ENCODE results near the gene ACER2. TPM values are rescaled to one million over a fixed set of nuclear protein-coding genes. Genes with fewer than 3 reads are reported as not detected.

Gene ACER2
- total RNA-seq, 4 donors from 2014 or later, result 29.4 to 46.7 (median 32.5) TPM

DNA sequence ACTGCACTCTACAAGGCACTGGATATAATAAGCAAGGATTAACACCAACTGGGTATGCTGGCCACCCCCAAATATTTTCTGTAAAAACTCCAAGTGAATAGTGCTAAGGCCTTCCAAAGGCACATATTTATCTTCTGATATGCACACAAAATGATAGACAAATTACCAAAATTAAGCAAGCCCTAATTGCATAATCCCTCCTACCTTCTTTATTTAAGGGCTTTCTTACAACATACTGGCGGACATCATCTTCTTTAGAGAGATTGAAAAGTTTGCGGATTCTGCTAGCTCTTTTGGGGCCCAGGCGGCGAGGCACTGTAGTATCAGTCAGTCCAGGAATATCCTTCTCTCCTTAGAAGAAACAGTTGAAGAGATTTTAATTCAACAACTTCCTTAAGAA is 30.6 kb upstream of the ACER2 start:
- TF ChIP-seq, protein P1, sequence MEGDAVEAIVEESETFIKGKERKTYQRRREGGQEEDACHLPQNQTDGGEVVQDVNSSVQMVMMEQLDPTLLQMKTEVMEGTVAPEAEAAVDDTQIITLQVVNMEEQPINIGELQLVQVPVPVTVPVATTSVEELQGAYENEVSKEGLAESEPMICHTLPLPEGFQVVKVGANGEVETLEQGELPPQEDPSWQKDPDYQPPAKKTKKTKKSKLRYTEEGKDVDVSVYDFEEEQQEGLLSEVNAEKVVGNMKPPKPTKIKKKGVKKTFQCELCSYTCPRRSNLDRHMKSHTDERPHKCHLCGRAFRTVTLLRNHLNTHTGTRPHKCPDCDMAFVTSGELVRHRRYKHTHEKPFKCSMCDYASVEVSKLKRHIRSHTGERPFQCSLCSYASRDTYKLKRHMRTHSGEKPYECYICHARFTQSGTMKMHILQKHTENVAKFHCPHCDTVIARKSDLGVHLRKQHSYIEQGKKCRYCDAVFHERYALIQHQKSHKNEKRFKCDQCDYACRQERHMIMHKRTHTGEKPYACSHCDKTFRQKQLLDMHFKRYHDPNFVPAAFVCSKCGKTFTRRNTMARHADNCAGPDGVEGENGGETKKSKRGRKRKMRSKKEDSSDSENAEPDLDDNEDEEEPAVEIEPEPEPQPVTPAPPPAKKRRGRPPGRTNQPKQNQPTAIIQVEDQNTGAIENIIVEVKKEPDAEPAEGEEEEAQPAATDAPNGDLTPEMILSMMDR (IDR thresholded peaks at IDR 0.05; ENCODE audit: low read depth), result no peak

DNA sequence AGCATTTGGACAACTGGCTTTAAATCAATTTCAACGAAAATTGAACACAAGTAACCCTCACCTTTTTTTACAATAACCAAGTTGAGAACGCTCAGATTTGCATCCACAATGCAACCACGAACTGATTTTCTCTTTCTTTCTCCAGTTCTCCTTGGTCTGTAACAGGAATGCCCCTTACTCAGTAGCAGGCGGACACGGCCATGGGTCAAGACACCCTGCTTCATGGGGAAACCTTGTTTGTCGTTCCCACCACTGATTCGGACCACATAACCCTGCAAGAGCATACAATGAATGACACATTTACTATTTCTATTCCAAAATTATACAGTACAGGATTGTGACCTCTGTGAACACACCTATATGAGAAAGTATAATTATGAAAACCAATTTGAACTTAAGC is 30.2 kb upstream of the ACER2 start:
- TF ChIP-seq, protein P1 (IDR thresholded peaks at IDR 0.05; ENCODE audit: low read depth), result no peak

DNA sequence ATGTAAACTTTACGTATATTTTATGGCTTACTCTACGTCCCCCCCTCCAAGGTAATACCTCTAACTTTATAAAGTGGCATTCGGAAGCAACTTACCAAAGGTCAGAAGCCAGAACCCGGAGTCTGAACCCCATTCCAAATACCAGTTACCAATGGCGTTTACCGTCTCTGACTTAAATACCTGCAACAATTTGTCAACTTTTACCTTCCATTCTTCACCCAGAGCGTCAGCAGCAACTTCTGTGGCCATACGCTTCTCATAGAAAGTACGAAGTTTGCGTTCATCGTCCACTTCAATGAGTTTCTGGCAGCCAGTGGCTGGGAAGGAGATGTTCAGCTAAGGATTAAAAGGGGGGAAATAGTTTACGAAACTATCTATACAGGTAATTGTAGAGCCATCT is 29.5 kb upstream of the ACER2 start:
- TF ChIP-seq, protein P1 (IDR thresholded peaks at IDR 0.05; ENCODE audit: low read depth), result no peak

DNA sequence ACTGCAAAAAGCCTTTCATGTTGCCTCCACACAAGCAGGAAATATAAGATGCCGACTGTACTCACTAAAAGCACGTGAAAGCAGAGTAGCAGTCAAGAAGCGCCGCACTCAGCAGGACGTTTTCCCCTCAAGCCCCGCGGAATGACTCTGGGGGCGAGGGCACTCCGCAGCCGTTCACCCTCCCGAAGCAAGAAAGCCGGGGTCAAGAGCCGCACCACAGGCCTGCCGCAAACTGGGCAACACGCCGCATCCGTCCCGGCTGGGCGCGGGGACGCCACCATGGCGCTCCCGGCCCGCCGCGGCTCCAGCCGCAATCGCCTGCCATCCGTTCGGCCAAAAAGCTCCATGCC is 29.1 kb upstream of the ACER2 start:
- TF ChIP-seq, protein P1 (IDR thresholded peaks at IDR 0.05; ENCODE audit: low read depth), result no peak

DNA sequence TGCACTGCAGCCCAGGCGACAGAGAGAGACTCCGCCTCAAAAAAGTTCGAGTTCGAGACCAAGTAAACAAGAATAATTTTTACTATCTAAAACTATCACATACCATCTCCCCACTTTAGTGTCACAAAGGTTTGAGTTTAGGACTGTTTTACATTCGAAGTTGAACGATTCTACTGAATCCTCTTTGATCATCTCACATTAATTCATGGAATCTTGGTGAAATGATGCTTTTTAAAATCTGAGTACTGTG is 28.1 kb upstream of the ACER2 start:
- TF ChIP-seq, protein P1 (IDR thresholded peaks at IDR 0.05; ENCODE audit: low read depth), result no peak

DNA sequence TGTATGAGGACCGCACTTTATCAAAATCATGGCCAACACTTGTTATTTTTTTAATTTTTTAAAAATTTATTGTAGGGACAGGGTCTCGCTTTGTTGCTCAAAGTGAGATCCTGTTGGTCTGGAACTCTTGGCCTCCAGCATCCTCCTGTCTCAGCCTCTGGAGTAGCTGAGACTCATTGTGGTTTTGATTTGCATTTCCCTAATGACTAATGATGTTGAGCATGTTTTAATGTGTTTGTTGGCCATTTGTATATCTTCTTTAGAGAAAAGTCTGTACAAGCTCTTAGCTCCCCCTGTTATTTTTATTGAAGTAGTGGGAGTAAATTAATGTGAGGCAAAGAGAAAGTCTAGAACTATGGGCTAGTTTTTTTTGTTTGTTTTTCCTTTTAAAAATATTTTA is 27.2 kb upstream of the ACER2 start:
- TF ChIP-seq, protein P1 (IDR thresholded peaks at IDR 0.05; ENCODE audit: low read depth), result no peak

DNA sequence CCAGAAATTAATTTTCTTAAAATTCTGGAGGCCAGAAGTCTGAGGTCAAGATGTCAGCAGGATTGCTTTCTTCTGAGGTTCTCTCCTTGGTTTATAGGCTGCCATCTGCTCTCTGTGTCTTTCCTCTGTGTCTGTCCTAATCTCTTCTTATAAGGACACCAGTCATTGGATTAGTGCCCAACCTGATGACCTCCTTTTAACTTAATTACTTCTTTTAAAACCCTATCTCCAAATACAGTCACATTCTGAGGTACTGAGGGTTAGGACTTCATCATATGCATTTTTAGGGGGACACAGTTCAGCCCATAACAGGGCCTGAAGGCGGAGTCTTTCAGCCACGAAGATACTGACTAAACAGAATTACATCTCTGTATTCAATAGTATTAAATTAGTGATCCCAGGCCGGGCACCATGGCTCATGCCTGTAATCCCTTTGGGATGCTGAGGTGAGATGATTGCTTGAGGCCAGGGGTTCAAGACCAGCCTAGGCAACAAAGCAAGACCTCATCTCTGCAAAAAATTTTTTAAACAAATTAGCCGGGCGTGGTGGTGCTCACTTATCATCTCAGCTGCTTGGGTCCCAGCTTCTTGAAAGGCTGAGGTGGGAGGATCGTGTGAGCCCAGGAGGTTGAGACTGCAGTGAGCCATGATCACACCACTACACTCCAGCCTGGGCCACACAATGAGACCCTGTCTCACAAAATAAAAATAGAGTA is 22.9 kb upstream of the ACER2 start:
- TF ChIP-seq, protein P1 (IDR thresholded peaks at IDR 0.05; ENCODE audit: low read depth), result no peak

All from subcutaneous adipose tissue (tissue), 4 donors.